Measurements from ENCODE around the gene NAIF1.
"Not testable (repeated sequence)": the region's sequence is repeated elsewhere in the genome, so short reads cannot be mapped to it uniquely, and the experiment has no call there.

The NAIF1 gene, protein sequence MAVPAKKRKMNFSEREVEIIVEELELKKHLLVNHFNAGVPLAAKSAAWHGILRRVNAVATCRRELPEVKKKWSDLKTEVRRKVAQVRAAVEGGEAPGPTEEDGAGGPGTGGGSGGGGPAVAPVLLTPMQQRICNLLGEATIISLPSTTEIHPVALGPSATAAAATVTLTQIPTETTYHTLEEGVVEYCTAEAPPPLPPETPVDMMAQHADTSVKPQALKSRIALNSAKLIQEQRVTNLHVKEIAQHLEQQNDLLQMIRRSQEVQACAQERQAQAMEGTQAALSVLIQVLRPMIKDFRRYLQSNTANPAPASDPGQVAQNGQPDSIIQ

DNA sequence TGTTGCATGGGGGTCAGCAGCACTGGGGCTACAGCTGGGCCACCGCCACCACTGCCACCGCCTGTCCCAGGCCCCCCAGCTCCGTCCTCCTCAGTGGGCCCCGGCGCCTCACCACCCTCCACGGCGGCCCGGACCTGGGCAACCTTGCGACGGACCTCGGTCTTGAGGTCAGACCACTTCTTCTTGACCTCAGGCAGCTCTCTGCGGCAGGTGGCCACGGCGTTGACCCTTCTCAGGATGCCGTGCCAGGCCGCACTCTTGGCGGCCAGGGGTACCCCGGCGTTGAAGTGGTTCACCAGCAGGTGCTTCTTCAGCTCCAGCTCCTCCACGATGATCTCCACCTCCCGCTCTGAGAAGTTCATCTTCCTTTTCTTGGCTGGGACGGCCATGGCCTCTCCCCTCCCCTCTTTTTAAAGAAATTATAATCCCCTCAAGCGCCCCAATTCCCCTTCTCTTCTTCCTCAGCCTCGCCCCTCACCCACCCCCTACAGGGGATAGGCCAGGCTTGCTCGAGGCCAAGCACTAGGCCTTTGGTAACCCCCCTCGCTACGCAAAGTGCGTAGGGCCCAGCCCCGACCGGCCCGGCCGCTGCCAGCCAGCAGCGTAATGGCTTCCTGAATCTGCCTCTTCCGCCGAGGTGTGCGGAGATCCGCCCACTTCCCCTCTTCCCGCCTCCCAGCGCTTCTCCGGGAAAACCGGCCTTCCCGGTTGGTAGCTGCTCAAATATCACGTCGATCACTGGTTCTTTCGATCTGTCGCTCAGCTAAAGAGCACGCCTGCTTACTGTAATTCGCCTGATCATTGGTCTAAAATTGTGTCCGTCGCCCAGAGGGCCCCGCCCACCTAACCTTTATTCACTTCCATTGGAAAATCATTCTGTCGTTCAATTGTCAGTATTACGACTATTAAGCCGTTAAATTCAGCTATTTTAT, at the start of gene NAIF1:
NAIF1 (minus strand) TSS at position 608 of the 932 bp plus-strand sequence; CDS start at position 389, 219 bp downstream.
- peak; percentile 95 for DNase-seq

DNA sequence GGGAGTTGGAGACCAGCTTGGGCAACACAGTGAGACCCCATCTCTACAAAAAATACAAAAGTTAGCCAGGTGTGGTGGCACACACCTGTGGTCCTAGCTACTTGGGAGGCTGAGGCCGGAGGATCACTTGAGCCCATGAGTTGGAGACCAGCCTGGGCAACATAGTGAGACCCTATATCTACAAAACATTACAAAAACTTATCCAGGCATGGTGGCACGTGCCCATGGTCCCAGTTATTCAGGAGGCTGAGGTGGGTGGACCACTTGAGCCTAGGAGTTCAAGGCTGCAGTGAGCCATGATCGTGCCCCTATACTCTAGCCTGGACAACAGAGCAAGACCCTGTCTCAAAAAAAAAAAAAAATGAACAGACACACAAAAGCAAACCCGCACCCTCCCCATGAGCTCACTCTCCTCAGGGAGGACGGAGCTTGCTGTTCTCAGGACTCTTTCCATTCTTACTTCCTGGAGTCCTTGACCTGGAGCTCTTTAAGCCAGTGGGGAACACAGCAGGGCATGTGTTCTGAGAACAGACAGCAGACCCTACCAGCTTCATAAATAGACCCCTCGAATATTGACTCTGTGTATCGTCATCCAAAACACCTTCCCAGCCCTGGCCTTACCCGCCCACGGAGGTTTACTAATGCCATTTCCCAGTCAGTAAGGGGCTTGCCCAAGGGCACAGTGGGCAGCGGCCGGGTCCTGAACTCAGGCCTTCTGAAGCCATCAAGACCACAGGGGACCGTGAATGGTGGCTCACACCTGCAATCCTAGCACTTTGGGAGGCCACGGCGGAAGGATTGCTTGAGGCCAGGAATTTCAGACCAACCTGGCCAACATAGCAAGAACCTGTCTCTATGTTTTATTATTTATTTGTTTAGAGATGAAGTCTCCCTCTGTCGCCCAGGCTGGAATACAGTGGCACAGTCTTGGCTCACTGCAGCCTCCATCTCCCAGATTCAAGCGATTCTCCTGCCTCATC, 49.3 kb upstream of the NAIF1 start:
- DNase-seq = no peak

- no peak for DNase-seq
These were observed 48.3 kb upstream of the NAIF1 start for GRCh38 chr9:128115187-128116103.

DNA sequence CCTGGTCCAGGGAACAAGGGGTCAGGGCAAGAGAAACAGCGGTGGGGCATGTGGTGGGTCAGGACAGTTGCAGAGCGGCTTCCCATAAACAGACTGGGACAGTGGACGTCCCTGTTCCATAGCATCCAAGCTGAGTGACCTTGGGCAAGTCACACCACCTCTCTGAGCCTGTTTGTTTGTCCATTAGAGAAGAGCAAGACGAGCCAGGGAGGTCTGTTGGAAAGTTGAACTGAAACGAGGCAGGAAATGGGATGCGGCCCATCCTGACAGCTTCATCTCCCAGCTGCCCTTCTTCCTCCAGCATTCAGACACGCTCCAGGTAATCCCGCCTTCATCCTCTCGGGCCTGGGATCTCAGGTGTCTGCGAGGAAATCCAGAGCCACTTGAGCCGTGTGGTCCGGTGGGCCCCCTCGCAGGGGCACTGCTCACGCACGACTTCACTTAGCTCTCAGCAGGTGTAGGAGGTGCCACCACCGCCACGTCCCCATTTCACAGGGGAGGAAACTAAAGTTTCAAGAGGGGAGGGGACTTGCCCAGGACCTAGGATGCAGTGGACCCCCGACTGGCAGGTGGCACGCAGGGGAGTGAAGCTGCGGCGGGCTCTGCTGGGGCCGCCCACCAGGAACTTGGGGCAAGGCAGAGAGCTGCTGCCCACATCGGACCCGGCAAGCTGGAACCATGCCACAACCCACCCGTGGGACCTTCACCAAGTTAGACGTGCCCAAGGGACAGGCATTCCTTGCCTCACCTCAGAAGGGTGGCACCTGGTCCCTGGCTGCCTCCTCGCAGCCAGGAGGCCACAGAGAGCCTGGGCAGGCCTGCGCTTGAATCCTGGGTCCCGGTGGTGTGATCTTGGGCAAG, 47.4 kb upstream of the NAIF1 start:
- no peak for DNase-seq

DNA sequence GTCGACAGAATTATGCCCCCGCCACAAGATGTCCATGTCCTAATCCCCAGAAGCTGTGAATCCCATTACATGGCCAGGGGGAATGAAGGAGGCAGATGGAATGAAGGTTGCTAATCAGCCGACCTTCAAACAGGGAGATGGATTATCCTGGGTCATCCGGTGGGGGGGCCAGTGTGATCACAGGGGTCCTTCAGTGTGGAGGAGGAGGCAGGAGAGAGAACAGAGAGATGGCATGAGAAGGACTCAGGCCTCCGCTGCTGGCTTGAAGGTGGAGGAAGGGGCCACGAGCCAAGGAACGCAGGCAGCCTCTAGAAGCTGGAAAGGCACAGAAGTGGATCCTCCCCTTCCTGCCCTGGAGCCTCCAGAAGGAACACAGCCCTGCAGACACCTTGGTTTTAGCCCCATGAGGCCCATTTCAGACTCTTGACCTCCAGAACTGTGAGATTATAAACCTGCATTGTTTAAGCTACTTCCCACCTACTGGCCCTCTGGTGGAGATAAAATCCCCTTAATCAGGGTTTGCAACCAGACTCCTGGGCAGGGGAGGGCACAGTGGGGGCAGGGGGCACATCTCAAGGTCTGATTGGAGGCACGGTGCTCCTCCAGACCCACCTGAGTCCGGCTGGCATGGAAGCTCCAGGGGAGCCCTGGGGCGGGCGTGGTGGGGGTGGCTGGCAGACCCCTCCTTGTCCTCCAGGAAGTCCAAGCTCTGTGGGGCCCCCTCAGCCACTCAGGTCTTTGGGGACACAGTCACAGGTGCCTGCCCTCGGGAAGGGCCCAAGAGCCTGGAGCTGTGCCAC, 46.6 kb upstream of the NAIF1 start:
- DNase-seq = no peak

GRCh38 chr9:128111726-128112125, 44.6 kb upstream of the NAIF1 start:
- DNase-seq = not testable (repeated sequence)

GRCh38 chr9:128109050-128109709, 42.1 kb upstream of the NAIF1 start:
- DNase-seq = no peak

DNA sequence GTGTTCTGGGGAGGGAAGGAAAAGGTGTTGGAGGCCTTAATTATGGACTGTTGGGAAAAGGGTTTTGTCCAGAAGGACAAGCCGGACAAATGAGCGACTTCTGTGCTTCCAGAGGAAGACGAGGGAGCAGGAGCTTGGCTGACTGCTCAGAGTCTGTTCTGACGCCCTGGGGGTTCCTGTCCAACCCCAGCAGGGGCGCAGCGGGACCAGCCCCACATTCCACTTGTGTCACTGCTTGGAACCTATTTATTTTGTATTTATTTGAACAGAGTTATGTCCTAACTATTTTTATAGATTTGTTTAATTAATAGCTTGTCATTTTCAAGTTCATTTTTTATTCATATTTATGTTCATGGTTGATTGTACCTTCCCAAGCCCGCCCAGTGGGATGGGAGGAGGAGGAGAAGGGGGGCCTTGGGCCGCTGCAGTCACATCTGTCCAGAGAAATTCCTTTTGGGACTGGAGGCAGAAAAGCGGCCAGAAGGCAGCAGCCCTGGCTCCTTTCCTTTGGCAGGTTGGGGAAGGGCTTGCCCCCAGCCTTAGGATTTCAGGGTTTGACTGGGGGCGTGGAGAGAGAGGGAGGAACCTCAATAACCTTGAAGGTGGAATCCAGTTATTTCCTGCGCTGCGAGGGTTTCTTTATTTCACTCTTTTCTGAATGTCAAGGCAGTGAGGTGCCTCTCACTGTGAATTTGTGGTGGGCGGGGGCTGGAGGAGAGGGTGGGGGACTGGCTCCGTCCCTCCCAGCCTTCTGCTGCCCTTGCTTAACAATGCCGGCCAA, 41.3 kb upstream of the NAIF1 start:
- DNase-seq = no peak

DNA sequence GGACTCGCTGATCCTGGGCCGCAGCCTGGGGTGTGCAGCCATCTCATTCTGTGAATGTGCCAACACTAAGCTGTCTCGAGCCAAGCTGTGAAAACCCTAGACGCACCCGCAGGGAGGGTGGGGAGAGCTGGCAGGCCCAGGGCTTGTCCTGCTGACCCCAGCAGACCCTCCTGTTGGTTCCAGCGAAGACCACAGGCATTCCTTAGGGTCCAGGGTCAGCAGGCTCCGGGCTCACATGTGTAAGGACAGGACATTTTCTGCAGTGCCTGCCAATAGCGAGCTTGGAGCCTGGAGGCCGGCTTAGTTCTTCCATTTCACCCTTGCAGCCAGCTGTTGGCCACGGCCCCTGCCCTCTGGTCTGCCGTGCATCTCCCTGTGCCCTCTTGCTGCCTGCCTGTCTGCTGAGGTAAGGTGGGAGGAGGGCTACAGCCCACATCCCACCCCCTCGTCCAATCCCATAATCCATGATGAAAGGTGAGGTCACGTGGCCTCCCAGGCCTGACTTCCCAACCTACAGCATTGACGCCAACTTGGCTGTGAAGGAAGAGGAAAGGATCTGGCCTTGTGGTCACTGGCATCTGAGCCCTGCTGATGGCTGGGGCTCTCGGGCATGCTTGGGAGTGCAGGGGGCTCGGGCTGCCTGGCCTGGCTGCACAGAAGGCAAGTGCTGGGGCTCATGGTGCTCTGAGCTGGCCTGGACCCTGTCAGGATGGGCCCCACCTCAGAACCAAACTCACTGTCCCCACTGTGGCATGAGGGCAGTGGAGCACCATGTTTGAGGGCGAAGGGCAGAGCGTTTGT, 40.5 kb upstream of the NAIF1 start:
- no peak for DNase-seq

GRCh38 chr9:128106940-128107467, 39.9 kb upstream of the NAIF1 start:
- no peak for DNase-seq

GRCh38 chr9:128106181-128106939, 39.2 kb upstream of the NAIF1 start:
- no peak for DNase-seq

DNA sequence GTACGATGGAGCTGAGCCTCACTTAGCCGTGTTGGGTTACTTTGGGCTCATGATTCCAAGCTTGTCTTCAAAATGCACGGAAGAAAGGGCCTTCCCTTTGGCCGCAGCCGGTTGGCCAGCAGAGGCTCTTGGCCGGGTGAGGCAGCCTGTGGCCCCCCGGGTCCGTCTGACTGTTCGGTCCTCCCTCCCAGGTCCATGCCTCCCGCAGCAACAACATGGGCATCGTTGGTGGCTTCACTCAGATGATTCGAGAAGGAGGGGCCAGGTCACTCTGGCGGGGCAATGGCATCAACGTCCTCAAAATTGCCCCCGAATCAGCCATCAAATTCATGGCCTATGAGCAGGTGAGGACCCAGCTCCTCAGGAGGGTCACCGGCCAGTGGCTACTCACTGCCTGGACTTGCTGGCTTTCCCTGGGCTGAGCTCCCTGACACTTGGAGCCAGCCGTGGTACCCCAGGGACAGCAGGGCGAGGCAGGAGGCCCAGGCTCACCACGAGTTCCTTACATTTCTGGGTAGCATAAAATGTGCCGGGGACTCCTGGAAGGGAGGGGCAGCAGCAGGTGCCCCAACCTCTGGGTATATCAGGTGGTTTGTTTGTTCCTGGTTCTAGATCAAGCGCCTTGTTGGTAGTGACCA, 38.5 kb upstream of the NAIF1 start:
- DNase-seq = no peak

DNA sequence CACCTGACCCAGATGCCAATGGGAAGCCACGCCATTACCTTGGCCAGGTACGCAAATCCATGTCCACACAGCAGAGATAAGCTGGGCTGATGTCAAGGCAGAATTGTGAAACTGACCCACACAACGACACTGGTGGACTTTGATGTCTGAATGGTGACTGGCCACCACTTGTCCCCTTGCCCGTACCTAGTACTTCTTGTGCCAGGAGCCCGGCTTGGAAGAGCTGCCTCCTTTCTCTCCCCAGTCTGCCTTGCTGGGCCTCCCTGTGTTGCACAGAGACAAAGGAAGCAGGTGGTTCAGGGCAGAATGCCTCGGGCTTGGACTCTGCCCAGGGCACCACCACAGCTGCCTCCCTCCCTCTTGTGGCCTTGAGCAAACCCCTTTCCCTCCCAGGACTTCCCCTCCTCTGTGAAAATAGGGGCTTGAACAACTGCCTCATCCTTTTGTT, 37.1 kb upstream of the NAIF1 start:
- no peak for DNase-seq

DNA sequence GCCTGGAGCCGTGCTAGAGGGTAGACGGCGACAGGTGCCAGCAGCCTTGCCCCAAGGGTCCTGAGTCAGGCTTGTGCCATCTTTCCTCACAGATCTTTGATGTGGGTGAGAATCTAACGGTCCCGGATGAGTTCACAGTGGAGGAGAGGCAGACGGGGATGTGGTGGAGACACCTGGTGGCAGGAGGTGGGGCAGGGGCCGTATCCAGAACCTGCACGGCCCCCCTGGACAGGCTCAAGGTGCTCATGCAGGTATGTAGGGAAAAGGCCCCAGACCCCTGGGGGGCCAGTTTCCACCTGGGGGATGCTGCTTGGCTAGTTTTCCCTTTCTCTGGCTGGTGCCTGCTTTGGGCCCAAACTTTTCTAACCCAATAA, 36.5 kb upstream of the NAIF1 start:
- no peak for DNase-seq

DNA sequence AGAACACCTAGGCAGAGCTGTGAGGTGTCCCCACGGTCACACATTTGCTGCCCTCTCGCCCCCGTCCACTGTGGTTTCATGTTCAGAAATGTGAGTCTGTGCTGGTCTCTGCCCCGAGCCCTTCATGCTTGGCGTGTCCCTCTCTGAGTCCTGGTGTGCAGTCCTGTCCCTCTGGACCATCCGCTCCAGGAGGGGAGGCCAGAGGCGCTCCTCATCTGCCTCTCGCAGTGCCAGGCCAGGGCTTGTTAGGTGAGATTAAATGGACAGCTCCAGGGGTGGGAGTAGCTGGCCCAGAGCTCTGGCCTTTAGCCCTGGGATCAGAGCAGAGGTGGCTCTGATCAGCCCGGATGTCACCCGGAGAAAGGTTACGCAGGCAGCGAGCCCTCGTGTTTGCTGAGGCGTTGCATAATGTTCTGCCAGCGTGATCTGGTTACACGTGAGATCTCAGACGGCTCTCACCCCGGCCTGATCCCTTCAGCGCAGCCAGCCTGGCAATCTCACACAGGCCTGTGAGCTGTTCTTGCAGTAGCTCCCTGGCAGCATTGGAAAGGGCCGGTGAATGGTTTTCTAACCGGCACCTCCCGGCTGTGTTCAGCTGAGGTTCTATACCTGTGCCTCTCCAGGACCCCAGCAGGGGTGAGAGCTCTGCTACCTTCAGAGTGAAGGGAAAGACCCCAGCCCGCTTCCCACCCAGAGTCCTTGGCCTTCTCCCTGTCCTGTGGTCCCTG, 35.9 kb upstream of the NAIF1 start:
- no peak for DNase-seq
